PFSK-1 (cell line): Measurements from ENCODE around the gene KREMEN2.

ENCODE experiments used
- FOXP2 ChIP-seq: optimal IDR thresholded peaks from 2 replicates; pipeline ENCODE3; 2011; ENCODE audit warnings: borderline replicate concordance, control low read depth, inconsistent platforms; ENCODE audit not compliant: insufficient read depth; ENCODE audit errors: extremely low read length, extremely low read depth
- POLR2AphosphoS5 ChIP-seq: IDR thresholded peaks from 2 replicates; pipeline ENCODE4 v1.6.1; 2012; ENCODE audit warnings: low read depth, mild to moderate bottlenecking, control low read depth, low read length, moderate library complexity
- REST ChIP-seq, 2 experiments: IDR thresholded peaks; 2 replicates each; pipeline versions ENCODE4 v1.6.1 to v1.8.0; 2011 to 2012; ENCODE audit warnings: low read depth in 2 of 2, low read length in 2 of 2, control low read depth in 1 of 2, inconsistent platforms in 1 of 2, mild to moderate bottlenecking in 1 of 2, moderate library complexity in 1 of 2; ENCODE audit not compliant: insufficient read depth in 1 of 2
- SIN3A ChIP-seq: IDR thresholded peaks from 2 replicates; pipeline ENCODE4 v1.6.1; 2012; ENCODE audit warnings: mild to moderate bottlenecking, low read length, moderate library complexity, borderline replicate concordance; ENCODE audit not compliant: insufficient read depth
- TAF1 ChIP-seq: IDR thresholded peaks from 2 replicates; pipeline ENCODE4 v1.6.1; 2012; ENCODE audit warnings: low read length, control low read depth, borderline replicate concordance; ENCODE audit not compliant: insufficient read depth

Gene KREMEN2

GRCh38 chr16:2954656-2955381 lies 9.3 kb upstream of the KREMEN2 start:
- no peak for TF ChIP-seq FOXP2
- TF ChIP-seq POLR2AphosphoS5: no peak
- TF ChIP-seq TAF1: no peak
- no peak for TF ChIP-seq SIN3A
- TF ChIP-seq REST (IDR thresholded peaks at IDR 0.05; ENCODE audit: insufficient read depth in 1 of 2, low read depth in 2 of 2, low read length in 2 of 2): no peak

GRCh38 chr16:2955438-2955778 lies 8.7 kb upstream of the KREMEN2 start:
- TF ChIP-seq POLR2AphosphoS5: no peak
- no peak for TF ChIP-seq REST (IDR thresholded peaks at IDR 0.05; ENCODE audit: insufficient read depth in 1 of 2, low read depth in 2 of 2, low read length in 2 of 2)
- TF ChIP-seq TAF1: no peak
- TF ChIP-seq SIN3A: no peak
- no peak for TF ChIP-seq FOXP2

DNA sequence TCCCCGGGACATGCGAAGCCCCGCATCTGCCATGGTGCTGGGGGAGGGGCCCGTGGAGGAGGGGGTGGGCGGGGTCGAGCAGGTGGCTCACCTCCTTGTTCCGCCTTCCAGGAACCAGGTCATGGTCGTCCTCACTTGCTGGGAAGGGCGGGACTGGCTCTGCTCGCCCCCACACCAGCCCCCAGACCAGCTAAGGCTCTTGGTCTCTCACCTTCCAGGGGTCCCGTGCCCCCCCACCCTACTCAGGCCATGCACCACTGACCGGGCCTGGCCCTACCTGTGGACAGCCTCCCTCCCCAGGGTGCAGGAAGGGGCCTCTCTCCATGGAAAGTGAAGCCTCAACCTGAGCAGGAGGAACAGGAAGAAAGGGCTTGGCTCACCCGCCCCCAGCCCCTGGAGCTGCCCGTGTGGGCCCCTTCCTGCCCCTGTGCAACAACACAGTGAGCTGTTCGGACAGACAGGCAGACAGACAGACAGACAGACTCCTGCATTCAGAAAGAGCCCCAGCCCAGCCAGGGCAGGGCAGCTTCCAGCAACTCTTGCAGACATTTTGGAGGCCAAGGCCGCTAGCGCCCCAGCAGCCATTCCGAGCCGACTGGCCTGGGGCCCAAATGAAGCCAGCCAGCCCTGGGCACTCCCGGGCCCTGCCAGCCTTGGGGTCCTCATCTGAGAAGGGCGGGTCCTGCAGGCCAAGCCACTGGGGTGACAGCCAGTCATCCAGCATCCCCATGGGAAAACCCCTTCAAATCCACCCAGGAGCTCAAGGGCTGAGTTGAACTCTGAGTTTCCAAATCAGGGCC lies 8.1 kb upstream of the KREMEN2 start:
- TF ChIP-seq POLR2AphosphoS5 (no peak), FOXP2 (no peak), REST (IDR thresholded peaks at IDR 0.05; ENCODE audit: insufficient read depth in 1 of 2, low read depth in 2 of 2, low read length in 2 of 2) (no peak), SIN3A (no peak), TAF1 (no peak)

DNA sequence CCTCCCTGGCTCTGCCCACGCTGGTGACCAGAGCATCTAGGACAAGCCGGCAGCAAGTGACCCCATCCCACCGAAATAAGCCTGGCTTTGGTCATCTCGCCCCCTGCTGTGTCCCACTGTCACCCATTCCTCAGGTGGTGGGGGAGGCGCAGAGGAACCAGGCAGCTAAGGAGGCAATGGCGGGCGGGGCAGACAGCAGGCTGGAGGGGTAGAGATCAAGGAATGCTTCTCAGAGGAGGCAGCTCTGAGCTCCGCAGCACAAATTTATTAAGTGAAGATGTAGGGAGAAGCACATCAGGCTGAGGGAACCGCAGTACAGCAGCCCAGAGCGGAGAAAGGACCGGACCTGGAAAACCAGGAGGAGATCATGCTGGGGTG lies 7.5 kb upstream of the KREMEN2 start:
- TF ChIP-seq FOXP2 (no peak), POLR2AphosphoS5 (no peak)

DNA sequence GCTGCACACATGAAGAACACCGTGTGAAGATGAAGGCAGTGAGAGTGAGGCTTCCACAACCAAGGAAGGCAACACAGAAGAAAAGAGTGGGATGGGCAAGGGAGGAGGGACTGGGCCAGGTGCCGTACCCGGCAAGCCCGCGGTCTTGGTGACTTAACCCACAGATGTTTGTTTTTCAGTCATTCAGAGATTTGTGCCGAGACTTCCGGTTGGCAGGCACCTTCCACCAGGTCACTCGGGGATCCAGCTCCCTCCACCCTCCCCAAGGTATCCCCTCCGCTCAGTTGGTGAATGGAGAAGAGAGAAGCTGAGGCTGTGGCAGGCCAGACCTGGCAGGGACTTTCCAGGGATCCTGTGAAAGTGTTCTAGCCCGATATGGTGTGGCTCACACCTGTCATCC lies 4.9 kb upstream of the KREMEN2 start:
- TF ChIP-seq POLR2AphosphoS5: no peak
- TF ChIP-seq REST (IDR thresholded peaks at IDR 0.05; ENCODE audit: insufficient read depth in 1 of 2, low read depth in 2 of 2, low read length in 2 of 2): no peak
- no peak for TF ChIP-seq SIN3A
- TF ChIP-seq FOXP2: no peak
- TF ChIP-seq TAF1: no peak
